Type B pancreatic cell (in vitro differentiated cells): ENCODE data around the gene NHLRC2. TPM values are rescaled to one million over a fixed set of nuclear protein-coding genes. Genes with fewer than 3 reads are reported as not detected.
A peak's percentile ranks its signal among the peaks of the same experiment; 100 is the strongest.

Experiments
- DNase-seq: peaks from one replicate; pipeline ENCODE4 v3.0.0; 2021; ENCODE audit warnings: mixed read lengths; ENCODE audit not compliant: unreplicated experiment; ENCODE audit errors: extremely low spot score
- H3K27ac Mint-ChIP-seq: 2 replicates; pipeline ENCODE4 v1.8.0; 2021; ENCODE audit warnings: mild to moderate bottlenecking, mixed read lengths
- H3K27me3 Mint-ChIP-seq: 2 replicates; pipeline ENCODE4 v1.8.0; 2021; ENCODE audit warnings: mixed read lengths
- H3K36me3 Mint-ChIP-seq: 2 replicates; pipeline ENCODE4 v1.8.0; 2021; ENCODE audit warnings: mixed read lengths
- H3K4me1 Mint-ChIP-seq: one replicate; pipeline ENCODE4 v1.8.0; 2021; ENCODE audit warnings: mixed read lengths; ENCODE audit not compliant: unreplicated experiment
- H3K4me3 Mint-ChIP-seq: 2 replicates; pipeline ENCODE4 v1.8.0; 2021; ENCODE audit warnings: mild to moderate bottlenecking, mixed read lengths
- H3K9me3 Mint-ChIP-seq: 2 replicates; pipeline ENCODE4 v1.8.0; 2021; ENCODE audit warnings: mixed read lengths
- total RNA-seq: library from RNA; stranded (reverse); gene quantifications from 2 replicates; pipeline ENCODE4 v1.2.1, GENCODE V29; 2021; ENCODE audit warnings: low replicate concordance
- TF ChIP-seq, protein P1 (sequence below): fragments of 200-600 bp; sonication (generic); conservative IDR thresholded peaks from 2 replicates; pipeline ENCODE4 v1.5.0; 2021; ENCODE audit warnings: antibody characterized with exemption, mild to moderate bottlenecking

NHLRC2 gene
- total RNA-seq, 1 donor from 2014 or later = 42.2 TPM

GRCh38 chr10:113843972-113844485 lies 10.4 kb upstream of the NHLRC2 start:
- Mint-ChIP-seq H3K27me3 (no peaks in the 10 kb centered on the region), H3K9me3 (no peaks in the 10 kb centered on the region), H3K4me1 (peaks cover 7% of the 10 kb centered on the region), H3K4me3 (no peak overlapping the region), H3K36me3 (peaks cover 14% of the 10 kb centered on the region), H3K27ac (no peak overlapping the region)
- no peak for DNase-seq
- TF ChIP-seq, protein P1, sequence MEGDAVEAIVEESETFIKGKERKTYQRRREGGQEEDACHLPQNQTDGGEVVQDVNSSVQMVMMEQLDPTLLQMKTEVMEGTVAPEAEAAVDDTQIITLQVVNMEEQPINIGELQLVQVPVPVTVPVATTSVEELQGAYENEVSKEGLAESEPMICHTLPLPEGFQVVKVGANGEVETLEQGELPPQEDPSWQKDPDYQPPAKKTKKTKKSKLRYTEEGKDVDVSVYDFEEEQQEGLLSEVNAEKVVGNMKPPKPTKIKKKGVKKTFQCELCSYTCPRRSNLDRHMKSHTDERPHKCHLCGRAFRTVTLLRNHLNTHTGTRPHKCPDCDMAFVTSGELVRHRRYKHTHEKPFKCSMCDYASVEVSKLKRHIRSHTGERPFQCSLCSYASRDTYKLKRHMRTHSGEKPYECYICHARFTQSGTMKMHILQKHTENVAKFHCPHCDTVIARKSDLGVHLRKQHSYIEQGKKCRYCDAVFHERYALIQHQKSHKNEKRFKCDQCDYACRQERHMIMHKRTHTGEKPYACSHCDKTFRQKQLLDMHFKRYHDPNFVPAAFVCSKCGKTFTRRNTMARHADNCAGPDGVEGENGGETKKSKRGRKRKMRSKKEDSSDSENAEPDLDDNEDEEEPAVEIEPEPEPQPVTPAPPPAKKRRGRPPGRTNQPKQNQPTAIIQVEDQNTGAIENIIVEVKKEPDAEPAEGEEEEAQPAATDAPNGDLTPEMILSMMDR = no peak

DNA sequence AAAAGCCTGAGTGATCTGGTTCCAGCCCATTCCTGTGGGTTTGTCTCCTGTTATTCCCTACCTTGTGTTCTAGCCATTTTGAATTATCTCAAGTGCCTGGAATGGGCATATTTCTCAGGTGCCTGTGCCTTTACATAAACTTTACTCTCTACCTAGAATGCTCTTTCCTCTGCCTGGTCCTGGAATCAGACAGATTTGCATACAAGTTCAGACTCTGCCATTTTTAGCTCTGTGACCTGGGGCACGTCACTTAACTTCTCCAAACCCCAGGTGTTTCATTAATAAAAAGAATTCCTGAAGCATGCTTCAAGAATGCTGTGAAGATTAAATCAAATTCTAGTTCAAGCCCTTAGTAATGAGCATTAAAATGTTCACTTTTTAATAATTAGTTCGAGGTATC lies 8.4 kb upstream of the NHLRC2 start:
- H3K36me3 Mint-ChIP-seq = peaks cover 10% of the 10 kb centered on the region
- no peak for DNase-seq
- no peaks in the 10 kb centered on the region for H3K27me3 Mint-ChIP-seq
- H3K27ac Mint-ChIP-seq = no peak overlapping the region
- peaks cover 16% of the 10 kb centered on the region for H3K4me1 Mint-ChIP-seq
- TF ChIP-seq, protein P1 = no peak
- no peaks in the 10 kb centered on the region for H3K9me3 Mint-ChIP-seq
- no peak overlapping the region for H3K4me3 Mint-ChIP-seq

DNA sequence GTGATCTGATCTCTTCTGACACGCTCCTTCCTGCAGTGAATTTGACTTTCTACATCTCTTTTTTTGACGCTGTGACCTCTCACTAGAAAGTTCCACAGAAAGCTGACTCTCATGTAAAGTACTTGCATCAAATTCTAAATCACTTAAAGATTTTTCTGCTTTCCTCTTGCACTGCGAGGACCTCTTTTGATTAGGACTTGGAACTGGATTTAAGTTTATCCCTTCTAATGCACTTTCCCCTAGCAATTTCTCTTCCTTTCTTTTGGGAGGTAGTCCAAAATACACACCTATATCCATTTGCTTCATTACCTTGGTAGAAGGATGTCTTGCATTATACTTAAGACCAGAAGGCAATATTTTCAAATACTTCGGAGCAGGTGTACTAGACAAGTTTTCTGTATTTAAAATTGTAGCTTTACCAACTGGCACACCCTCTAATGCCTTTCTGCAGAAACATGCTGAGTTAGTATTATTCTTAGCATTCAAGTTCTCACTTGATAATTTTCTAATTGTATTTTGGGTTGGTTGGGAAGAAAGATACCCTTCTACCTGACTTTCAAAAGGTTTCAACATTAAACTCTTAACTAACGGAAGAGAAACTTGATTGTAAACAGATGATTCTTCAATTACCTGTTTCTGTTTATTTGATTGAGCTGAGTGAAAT lies 5.2 kb upstream of the NHLRC2 start:
- DNase-seq = no peak
- H3K36me3 Mint-ChIP-seq = peaks cover 4% of the 10 kb centered on the region
- TF ChIP-seq, protein P1 = no peak
- no peak overlapping the region for H3K27ac Mint-ChIP-seq
- no peaks in the 10 kb centered on the region for H3K9me3 Mint-ChIP-seq
- H3K4me3 Mint-ChIP-seq = no peak overlapping the region
- H3K4me1 Mint-ChIP-seq = peaks cover 22% of the 10 kb centered on the region
- no peaks in the 10 kb centered on the region for H3K27me3 Mint-ChIP-seq

DNA sequence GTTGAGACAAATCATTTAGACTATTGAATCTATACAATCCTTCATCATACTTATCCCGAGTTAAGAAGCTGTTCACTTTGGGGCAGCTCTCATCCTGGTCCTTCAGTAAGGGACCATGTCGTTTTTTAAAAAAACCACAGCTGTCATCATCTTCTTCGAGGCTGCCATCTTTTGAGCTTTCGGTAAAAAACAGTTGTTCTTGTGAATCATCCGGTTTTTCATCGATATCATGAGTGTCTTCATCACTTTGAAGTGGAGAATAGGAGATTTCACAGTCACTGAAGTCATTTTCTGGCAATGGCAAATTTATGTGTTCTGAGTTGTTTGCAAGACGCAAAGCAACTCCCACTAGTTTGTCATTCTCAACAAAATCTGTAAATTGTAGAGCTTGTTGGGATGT lies 4.5 kb upstream of the NHLRC2 start:
- TF ChIP-seq, protein P1 = no peak
- H3K4me1 Mint-ChIP-seq = peaks cover 22% of the 10 kb centered on the region
- H3K4me3 Mint-ChIP-seq = no peak overlapping the region
- H3K27ac Mint-ChIP-seq = no peak overlapping the region
- no peak for DNase-seq
- no peaks in the 10 kb centered on the region for H3K9me3 Mint-ChIP-seq
- H3K27me3 Mint-ChIP-seq = no peaks in the 10 kb centered on the region
- peaks cover 4% of the 10 kb centered on the region for H3K36me3 Mint-ChIP-seq

- Mint-ChIP-seq H3K9me3 (no peaks in the 10 kb centered on the region), H3K36me3 (peaks cover 4% of the 10 kb centered on the region), H3K4me1 (peaks cover 42% of the 10 kb centered on the region), H3K4me3 (peak overlapping the region; percentile 98), H3K27me3 (no peaks in the 10 kb centered on the region), H3K27ac (peak overlapping the region; percentile 98)
- TF ChIP-seq, protein P1 = no peak
- DNase-seq = no peak
Observed at GRCh38 chr10:113853578-113854012, 866 bp upstream of the NHLRC2 start.
